Adrenal gland (tissue), 5 donors: ENCODE data around the gene GGT6.

Source experiments
- CTCF ChIP-seq, 6 experiments: fragments of 450-650 bp in 4 of 6; fragments of 200-600 bp in 2 of 6; sonication (generic) in 1 of 6; IDR thresholded peaks; 1 replicate in 5 of 6; 2 replicates in 1 of 6; pipeline versions ENCODE4 v1.5.1 to v1.8.0; 2016 to 2021; ENCODE audit warnings: antibody characterized with exemption in 6 of 6, mild to moderate bottlenecking in 2 of 6, moderate library complexity in 1 of 6
- POLR2A ChIP-seq, 2 donors: fragments of 450-650 bp; IDR thresholded peaks; one replicate each; pipeline ENCODE4 v1.6.1; 2017; ENCODE audit warnings: antibody characterized with exemption in 2 of 2, mild to moderate bottlenecking in 2 of 2, moderate library complexity in 1 of 2
- donor health status: DM: no; HTN: no; CAD: no.

- TF ChIP-seq CTCF (IDR thresholded peaks at IDR 0.05) (peak in 4 of 6 experiments; percentile 12 to 25 (median 15)), POLR2A (IDR thresholded peaks at IDR 0.05) (no peak)
Observed at GRCh38 chr17:4594931-4595684, 34.7 kb upstream of the GGT6 start.
